Eye (tissue), 1 donor: Measurements from ENCODE around the gene RBM20.

ENCODE experiments used
- DNase-seq: peaks from one replicate; pipeline ENCODE4 v3.0.0-alpha.2; 2015

RBM20 gene

GRCh38 chr10:110841767-110842267 lies 197.7 kb downstream of the RBM20 start:
- no peak for DNase-seq

- no peak for DNase-seq
Measured at GRCh38 chr10:110842326-110842904, 198.3 kb downstream of the RBM20 start.

GRCh38 chr10:110843031-110843430 lies 198.9 kb downstream of the RBM20 start:
- DNase-seq, result no peak

GRCh38 chr10:110843796-110844616 lies 199.9 kb downstream of the RBM20 start:
- DNase-seq, result no peak

- DNase-seq, result no peak
Measured at GRCh38 chr10:110844617-110844881, 200.4 kb downstream of the RBM20 start.

DNA sequence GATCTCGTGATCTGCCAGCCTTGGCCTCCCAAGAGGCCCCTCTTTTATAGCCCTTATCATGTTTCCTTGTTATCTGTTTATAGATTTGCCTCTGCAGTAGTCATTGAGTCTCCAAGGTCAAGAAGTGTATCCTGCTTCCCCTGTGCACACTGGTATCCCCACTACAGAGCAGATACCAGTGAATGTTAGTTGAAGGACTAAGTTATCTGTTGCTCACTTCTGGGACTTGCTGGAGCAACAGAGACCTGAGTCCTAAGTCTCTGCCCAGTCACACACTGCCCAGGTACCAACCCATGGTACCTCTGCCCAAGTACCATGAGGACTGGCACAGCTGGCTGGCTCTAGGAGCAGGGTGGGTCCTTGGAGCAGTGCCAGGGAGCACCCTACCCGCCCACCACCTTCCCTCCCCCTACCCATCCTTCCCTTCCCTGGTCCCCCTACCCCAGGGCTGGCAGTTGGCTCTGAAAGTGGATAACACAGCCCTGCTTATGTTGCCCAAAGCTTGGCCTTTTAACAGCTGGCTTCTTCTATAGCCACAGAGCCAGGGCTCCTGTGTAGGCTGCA lies 201.1 kb downstream of the RBM20 start:
- DNase-seq, result no peak

- no peak for DNase-seq
Measured at GRCh38 chr10:110845756-110846620, 201.9 kb downstream of the RBM20 start.

DNA sequence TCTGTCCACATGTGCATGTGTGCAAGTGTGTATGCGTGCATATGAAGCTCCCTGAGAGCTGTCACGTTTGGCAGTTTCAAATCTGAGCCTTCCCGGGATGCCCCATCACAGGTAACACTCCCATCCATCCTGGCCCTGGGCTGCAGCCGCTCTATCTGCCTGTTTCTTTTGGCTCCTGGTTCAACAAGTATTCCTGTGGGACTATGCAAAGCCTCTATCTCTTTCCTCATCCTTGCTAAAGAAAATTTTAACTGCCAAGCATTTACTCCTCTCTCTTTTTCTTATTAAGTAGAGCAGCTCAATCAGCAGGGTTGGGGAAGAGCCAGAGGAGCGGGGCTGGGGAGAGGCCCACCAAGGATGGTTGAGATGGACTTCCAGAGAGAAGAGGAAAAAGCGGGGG lies 203.2 kb downstream of the RBM20 start:
- no peak for DNase-seq

DNA sequence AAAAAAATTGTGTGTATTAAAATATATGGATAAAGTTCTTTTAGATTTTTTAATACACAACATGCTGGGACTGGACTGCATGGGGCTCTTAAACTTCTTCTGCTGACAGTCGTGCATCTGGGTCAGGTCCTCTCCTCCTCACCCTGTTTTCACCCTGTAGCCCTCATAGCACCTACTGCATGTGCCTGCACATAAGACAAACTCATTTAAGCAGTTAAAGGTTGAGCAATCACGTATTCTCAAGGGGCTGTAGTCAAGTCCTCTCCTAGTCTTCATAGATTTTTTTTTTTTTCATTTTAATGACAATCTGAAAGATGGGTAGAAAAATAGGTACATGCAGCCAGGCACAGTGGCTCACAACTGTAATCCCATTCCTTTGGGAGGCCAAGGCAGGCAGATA lies 204.0 kb downstream of the RBM20 start:
- no peak for DNase-seq

DNA sequence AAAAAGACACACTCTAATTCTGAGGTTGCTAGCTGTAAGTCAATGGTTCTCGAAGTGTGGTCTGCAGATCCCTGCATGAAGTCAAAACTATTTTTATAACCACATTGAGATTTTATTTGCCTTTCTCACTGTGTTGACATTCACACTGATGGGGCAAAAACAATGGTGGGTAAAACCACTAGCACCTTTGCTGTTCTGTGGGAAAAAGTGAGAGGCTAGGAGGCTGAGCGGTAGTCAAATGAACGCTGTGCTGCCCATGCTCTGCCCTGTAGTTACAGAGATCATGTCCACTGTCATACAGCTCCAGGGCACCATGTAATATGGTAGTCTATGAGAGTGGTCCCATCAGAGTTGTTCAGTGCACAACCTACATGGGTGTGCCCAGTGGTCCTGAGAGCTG lies 206.0 kb downstream of the RBM20 start:
- DNase-seq, result no peak

- DNase-seq, result no peak
Measured at GRCh38 chr10:110851020-110851612, 207.0 kb downstream of the RBM20 start.

DNA sequence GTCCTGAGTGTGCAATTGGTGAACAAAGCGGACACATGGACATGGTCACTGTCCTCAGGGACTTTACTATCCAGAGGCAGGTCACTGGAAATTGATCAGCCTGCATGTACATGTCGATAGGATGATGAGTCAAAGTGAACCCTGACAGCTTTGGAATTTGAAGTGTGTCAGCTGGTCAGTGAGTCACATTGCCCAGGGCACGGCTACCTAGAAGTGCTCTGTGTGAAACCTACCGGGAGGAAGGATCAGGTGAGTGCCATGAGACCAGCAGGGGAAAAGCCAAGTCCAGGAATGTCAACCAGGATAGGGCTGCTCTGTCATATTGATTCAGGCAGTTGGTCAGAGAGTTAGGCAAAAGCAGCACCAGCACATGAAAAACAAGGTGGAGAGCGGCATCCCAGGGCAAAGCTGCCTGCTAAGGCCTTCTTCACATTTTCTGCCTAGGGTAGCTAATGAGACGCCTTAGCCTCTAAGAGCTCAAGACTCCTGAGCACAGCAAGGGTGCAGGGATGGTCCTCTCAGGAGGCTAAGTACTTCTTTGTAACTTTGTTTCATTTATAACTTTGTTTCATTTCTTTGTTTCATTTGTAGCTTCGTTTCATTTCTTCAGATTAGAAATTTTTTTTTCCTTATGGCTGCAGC lies 208.2 kb downstream of the RBM20 start:
- no peak for DNase-seq

DNA sequence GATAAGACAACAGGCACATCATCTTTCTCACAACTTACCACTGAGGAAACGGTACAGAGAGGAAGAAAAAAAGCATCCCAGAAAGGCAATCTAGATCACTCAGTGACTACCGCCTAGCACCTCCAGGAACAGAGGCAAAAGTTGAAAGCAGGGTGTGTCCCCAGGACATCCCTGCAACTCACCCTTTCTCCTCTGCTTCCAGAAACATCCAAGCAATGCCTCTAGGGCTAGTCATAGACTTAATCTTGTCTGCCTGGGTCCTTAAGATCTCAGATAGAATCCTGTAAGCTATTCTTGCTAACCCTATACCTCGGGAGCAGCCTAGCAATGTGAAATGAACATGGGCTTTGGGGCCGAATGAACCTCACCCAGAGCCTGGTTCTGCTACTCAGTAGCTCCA lies 208.8 kb downstream of the RBM20 start:
- no peak for DNase-seq

DNA sequence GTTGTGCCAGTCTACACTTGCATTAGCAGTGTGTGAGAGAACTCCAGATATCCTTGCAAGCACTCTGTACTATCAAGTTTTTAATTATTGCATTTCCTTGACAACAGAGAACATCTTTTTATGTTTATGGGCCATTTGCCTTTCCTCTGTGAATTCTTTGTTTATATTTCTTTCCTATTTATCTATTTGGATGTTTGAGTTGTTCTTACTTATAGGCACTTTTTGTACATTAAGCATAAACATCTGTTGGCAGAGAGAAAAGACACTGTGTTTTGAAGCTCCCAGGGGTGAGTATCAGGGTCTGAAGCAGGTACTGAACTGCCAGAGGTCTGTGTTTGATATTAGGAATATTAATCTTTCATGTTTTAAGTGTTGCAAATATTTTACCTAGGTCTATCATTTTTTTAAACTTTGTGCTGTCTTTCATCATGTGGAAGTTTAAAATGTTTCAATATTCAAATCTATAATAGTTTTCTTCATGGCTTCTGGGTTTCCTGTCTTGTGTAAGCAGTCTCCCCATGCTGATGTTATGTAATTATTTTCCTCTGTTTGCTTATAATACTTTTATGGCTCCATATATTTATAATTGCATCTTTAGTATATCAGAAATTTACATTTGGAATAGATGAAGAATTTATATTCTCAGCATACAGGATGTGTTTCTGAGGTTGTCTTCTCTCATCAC lies 209.9 kb downstream of the RBM20 start:
- no peak for DNase-seq

GRCh38 chr10:110857265-110858171 lies 213.4 kb downstream of the RBM20 start:
- DNase-seq, result peak; percentile 48

GRCh38 chr10:110858297-110858934 lies 214.3 kb downstream of the RBM20 start:
- no peak for DNase-seq

DNA sequence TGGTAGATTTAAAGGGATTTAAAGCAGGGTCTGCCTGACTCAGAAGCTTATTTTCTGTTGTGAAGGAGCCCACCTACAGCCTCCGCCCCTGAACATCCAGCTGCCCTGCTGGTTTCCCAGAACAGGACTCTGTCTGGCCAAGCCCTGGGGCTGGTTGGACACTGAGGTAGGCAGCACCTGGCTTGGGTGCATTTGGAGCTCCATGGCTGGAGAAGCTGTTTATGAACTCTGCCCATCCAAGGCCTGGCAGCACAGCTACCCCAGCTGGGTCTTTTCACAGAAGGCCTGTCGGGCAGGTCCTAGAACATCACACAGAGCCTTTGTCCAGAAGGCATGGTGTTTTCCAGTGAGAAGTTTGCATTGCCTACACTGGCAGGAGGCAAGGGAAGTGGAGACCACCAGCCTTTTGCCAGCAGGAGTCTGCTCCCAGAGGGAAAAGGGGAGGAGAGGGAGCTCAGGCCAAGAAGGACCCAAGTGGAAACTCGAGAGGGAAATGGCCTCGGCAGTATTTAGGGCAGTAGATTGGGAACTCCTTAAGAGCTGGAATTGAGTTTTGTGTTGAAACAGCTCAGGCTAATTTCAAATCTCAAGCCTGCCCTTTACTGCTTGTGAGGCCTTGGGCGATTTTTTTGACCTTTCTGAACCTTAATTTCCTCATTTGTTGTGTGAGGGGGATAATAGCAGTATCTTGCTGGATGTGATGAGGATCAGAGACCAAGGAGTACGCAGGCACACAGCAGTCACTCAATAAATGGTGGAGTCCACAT lies 215.3 kb downstream of the RBM20 start:
- no peak for DNase-seq

- peak; percentile 54 for DNase-seq
Measured at GRCh38 chr10:110859973-110860376, 215.8 kb downstream of the RBM20 start.

DNA sequence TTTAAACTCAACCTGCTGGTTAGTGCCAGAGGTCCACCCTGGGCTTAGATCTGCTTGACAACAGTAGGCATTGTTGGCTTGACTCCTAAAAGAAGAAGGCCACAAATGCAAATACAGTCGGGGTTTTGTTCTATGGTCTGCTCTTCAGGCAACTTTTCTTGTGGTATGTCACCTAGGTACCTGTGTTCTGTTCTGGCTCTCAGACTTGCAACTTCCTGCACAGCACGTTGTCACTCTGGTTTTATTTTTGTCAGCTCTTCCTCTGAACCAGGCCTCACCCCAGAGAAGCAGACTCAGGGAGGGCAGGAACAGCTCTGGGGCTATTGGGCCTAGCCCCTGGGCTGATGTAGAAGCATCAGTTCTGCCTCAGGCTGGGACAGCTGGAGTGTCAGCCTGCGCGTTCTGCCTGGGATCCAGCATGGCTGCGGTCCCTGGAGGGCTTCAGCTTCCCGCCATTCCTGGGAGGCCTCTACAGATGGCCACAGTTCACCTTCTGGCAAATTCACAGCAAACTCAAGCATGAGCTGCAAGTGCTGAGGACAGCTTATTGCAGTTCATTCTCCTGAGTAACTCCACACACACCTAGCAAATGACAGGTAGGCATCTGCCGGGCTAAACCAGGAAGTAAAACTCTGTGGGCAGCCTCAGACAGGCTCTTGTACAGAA lies 216.6 kb downstream of the RBM20 start:
- DNase-seq, result no peak
